GM19240 (cell line): Measurements from ENCODE around the gene NOD1.

ENCODE experiments used
- DNase-seq: peaks from one replicate; pipeline ENCODE4 v3.0.0; 2011; ENCODE audit warnings: low spot score; ENCODE audit not compliant: insufficient read length

NOD1 gene

GRCh38 chr7:30450240-30450982 lies 28.2 kb downstream of the NOD1 start:
- DNase-seq, result no peak

DNA sequence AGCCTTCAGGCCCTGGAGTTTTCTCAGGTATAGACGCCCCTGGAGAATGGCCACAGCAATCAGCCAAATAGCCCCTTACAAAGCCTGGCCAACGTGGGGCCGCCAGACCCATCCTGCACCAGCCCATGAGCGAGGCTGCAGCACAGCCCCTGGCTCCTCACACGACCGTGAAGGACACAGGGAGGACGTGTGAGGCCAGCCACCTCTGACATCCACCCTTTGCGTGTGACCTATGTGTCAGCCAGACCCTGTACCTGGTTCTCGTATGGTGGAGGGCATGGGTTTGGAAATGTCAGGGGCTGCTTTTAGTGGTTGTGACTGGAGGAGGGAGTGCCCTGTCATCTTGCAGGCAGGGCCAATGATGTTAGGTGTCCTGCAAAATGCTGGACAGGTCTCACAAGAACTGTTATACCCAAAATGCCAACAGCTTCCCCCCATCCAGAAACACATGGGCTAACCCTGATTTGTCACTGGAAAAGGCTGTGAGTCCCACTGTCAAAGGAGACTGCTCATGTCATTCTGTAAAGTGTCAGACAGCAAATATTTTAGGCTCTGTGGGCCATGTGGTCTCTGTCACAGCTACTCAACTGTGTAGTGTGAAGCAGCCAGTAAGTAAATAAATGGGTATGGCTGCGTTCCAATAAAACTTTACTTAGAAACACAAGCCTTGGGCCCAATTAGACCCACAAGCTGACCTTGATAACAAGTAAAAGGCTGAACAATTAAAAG lies 30.0 kb downstream of the NOD1 start:
- no peak for DNase-seq

GRCh38 chr7:30447466-30447865 lies 31.1 kb downstream of the NOD1 start:
- DNase-seq, result no peak

DNA sequence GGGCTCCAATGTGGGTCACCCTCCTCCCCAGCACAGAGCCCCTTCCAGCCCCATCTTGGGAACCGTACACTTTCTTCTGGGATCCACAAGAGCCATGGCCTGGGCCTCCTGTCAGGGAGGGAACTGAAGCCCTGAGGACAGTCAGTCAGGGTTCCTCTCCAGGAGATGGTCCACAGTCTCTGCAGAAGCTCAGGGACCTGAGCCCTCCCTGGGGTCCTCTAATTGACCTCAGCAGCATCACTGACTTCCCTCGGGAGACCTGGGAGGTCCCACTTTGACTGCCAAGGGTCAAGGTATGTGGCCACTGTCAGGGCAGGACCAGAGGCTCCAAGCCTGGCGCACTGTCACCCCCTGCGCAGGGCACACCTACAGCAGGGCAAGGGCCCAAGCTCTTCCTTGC lies 32.3 kb downstream of the NOD1 start:
- DNase-seq, result no peak

- peak; percentile 93 for DNase-seq
These were observed 32.8 kb downstream of the NOD1 start for GRCh38 chr7:30445770-30446169.

DNA sequence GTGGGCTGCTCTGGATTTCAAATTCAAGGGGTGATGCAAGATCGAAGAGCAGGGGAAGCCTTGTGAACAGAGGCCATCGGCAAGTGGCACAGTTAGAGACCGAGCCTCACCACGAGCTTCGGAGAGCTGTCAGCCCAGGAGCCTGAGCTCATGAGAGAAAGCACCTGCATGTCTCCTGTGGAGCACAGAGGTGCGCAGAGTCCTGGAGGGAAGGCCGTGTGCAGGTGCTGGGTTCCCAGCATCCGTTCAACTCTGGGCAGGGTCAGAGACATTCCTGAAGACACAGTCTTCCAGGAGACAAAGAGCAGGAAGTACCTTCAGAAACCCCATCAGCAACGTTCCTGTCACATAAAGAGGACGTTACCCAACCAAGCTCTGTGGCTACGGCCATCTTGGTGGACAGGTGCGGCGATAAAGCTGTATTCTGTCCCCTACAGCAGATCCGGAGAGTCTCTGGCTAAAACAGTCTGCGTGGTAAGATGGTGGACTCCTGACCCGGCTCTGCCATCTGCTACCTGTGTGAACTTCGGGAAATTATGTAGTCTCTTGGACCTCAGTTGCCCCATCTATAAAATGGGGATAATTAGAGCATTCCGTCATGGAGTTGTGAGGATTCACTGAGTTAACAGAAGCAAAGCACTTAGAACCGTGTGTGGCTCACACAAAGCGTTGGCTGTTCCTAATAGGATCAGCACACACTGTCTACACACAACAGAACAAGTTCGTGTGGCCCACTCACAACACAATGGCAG lies 40.6 kb downstream of the NOD1 start:
- DNase-seq, result no peak

DNA sequence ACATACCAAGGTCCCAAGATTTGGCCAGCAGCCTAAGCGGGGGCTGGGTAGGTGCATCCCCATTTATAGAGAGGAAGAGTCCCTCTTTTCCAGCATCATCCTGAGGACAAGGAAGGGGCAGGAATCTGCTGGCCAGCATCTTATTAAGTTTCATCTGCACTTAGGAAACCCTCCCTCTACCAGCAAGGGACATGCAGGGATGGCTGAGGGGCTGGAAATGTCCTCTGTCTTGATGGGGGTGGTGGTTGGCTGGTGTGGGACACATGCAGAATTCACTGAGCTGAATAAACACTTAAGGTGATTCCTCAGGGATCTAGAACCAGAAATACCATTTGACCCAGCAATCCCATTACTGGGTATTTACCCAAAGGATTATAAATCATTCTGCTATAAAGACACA lies 42.1 kb downstream of the NOD1 start:
- no peak for DNase-seq

- DNase-seq, result no peak
These were observed 42.5 kb downstream of the NOD1 start for GRCh38 chr7:30436046-30436445.

DNA sequence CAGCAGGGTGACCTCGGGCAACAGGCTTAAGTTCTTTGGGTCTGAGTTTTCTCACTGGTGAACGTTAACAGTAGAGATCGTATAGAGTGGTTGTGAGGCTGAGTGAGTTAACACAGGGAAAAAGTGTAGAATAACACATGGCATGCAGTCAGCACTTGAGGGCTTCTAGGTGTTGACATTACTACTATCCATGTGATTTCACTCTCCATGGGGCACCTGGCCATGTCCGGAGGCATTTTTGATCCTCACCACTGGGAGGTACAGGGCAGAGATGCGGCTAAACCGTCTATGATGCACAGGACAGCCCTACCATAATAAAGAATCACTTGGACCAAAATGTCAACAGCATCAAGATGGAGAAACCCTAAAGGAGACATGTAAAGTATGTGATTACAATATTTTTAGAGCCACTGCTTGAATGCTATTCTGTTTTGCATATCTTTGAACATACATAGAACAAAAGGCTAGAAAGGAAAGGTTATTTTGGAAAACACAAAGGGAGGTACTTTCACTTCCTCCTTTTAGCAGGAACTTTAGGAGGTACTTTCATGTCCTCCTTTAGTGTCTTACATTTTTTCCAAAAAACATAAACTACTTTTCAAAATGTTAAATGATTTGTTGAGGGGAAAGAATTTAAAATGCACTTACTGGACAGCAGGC lies 44.3 kb downstream of the NOD1 start:
- no peak for DNase-seq

DNA sequence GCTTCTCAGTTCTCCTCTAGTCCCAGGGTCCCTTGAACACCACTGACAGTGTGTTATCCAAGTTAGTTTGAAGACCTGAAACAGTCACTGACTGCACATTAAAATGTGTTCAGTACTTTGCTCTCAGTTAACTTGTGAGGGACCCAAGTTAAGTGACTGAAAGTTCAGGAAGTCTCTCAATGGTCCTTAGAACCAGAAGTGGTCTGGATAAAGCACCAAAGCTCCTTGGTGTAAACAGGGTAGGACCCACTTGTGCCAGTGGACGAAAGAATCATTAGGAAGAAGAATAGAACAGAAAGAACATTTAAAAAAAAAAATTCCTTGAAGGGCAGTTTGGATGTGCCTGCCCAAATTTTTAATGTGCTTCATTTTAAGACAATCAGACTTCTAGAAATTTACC lies 45.1 kb downstream of the NOD1 start:
- DNase-seq, result no peak

GRCh38 chr7:30433082-30433481 lies 45.5 kb downstream of the NOD1 start:
- DNase-seq, result no peak

DNA sequence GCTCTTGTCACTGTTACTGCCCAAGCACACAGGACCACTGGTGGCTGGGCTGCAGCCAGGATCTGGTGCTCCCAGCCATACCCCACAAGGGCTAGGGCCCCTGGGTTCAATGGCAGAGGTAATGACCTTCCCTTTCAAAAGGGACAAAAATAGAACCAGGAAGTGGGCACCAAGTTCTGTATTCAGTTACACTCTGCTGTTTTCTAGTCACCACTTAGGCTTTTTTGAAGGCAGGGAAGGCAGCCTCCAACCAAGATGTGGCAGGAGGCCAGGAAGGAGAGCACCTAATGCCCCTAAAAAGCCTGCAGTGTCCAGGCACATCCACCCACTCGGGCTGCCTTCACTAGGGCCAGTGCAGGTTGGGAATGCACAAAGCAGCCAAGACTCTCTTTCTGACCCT lies 47.8 kb downstream of the NOD1 start:
- DNase-seq, result no peak

GRCh38 chr7:30430276-30430675 lies 48.3 kb downstream of the NOD1 start:
- no peak for DNase-seq

- DNase-seq, result no peak
These were observed 49.4 kb downstream of the NOD1 start for GRCh38 chr7:30429156-30429530.

- DNase-seq, result no peak
These were observed 50.1 kb downstream of the NOD1 start for GRCh38 chr7:30428246-30429155.

GRCh38 chr7:30427296-30428070 lies 51.1 kb downstream of the NOD1 start:
- no peak for DNase-seq

GRCh38 chr7:30424506-30424905 lies 54.1 kb downstream of the NOD1 start:
- no peak for DNase-seq

DNA sequence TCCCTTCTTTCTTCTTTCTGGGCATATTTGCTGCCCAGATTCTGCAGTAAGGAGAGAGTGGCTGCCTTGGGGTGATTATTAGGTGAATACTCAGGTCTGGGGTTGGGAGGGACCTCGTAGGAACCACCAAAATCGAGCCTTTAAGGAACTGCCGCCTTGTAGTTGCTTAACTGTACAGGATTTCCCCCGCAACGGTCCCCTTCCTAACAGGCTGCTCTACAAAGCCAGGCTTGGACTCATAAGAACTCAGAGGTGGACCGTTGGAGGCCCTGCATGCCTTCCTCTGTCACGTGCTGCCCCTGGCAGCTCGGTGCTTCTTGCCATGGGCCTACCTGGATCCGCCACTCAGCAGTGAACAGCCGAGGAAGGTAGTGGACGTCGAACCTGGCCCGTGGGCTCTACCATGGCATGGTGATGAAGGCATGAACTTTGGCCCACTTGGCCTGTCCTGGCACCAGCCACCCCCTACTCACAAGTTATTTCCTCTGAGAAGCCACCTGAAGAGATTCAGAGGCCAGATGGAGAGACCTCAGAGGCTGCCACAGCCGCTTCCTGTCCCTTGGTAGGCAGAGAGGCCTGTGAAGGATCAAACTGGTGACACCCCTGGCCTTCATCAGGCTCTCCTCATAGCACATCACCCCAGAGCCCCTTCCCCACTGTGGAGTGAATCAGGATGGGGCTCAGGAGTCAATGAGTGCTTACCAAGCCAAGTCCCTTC lies 54.6 kb downstream of the NOD1 start:
- no peak for DNase-seq

- DNase-seq, result no peak
These were observed 55.7 kb downstream of the NOD1 start for GRCh38 chr7:30422922-30423321.
